Left ventricle myocardium superior (tissue), 1 donor: ENCODE data around the gene BAIAP3. TPM values are rescaled to one million over a fixed set of nuclear protein-coding genes. Genes with fewer than 3 reads are reported as not detected.

Source experiments
- ATAC-seq: fragments of 200-7000 bp; cut with Tn5 transposase; one replicate; pipeline ENCODE4 v1.9.1; 2020; ENCODE audit warnings: mild to moderate bottlenecking, moderate library complexity
- DNase-seq: peaks from one replicate; pipeline ENCODE4 v3.0.0-alpha.2; 2020
- intact Hi-C: fragments of 100-400 bp; cut with micrococcal nuclease; formaldehyde crosslinking; loops from one replicate; pipeline ENCODE4 v1.11.0; 2022
- total RNA-seq: library from RNA; stranded (reverse); fragmentation: NEBNext Ultra II Directional; extraction: Animal tissue kit (Norgen Biotek cat#: 25700); gene quantifications from one replicate; pipeline ENCODE4 v1.2.1, GENCODE V29; 2021
- donor health status: DM: no; HTN: yes; CAD: no; lungs with severe emphysema.

BAIAP3 gene
- total RNA-seq, 1 donor from 2014 or later = 5.2 TPM

- DNase-seq (no peak), ATAC-seq (no peak)
- intact Hi-C loops = no loop called here
Observed at GRCh38 chr16:1375741-1376410, 42.4 kb downstream of the BAIAP3 start.

DNA sequence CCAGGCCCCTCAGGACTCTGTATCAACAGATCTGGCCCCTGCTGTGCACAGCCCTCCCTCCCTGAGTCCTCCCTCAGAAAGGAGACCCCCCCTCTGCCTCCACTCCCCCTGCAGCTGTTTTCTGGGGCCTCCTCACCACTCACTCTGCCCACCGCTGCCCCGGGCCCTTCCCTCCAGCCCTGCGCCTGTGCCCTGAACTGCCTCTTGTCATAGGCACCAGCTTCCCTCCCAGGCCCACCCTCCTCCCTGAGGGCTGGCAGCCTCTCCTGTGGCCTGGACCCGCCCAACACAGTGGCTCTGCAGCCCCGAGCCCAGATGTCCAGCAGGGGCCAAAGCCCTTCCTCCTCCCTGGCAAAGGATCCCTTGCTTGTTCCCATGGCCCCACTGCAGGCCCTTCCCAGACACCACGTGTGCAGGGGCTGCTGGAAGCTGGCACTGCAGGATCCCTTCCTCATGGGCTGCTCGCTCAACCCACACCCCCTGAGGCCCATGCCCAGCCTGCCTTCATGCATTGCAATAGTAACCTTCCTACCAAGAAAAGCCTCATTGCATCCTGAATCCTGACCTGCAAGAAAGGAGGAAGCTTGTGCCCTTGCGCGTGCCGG lies 44.1 kb downstream of the BAIAP3 start:
- intact Hi-C loops = no loop called here
- DNase-seq (no peak), ATAC-seq (no peak)

DNA sequence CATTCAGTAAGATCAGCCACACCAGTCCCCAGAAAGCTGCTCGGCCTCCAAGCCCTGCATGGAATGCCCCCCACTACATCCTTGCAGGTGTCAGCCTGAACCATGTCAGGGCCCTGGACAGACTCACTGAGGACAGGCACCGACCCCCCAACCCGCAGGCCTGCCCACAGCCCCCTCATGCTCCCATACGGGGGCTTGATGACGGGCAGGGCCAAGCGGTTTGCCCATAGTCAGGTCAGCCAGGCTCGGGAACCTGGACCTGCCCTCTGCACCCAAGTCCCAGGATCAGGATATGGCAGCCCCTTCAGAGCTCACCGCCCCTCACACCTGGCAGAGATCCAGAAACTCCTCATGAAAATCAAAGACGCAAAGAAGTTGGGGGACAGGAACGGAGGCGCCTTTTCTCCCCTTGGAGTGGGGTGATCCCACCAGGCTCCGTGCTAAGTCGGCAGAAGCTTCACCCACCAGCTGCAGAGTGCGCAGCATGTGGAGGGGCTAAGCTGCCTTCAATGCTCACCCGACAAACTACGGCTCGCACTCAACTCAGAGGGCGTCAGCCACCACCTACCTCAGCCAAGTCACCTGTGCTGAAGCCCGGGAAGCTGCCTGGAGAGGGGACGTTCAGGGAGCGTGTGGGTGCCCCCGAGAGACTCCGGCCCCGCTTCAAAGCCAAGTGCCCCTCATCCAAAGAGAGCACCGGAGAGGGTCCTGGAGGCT lies 44.8 kb downstream of the BAIAP3 start:
- DNase-seq (no peak), ATAC-seq (no peak)
- intact Hi-C loops = no loop called here

GRCh38 chr16:1378804-1379303 lies 45.4 kb downstream of the BAIAP3 start:
- intact Hi-C loops = no loop called here
- ATAC-seq (peak; percentile 89), DNase-seq (peak; percentile 91)

DNA sequence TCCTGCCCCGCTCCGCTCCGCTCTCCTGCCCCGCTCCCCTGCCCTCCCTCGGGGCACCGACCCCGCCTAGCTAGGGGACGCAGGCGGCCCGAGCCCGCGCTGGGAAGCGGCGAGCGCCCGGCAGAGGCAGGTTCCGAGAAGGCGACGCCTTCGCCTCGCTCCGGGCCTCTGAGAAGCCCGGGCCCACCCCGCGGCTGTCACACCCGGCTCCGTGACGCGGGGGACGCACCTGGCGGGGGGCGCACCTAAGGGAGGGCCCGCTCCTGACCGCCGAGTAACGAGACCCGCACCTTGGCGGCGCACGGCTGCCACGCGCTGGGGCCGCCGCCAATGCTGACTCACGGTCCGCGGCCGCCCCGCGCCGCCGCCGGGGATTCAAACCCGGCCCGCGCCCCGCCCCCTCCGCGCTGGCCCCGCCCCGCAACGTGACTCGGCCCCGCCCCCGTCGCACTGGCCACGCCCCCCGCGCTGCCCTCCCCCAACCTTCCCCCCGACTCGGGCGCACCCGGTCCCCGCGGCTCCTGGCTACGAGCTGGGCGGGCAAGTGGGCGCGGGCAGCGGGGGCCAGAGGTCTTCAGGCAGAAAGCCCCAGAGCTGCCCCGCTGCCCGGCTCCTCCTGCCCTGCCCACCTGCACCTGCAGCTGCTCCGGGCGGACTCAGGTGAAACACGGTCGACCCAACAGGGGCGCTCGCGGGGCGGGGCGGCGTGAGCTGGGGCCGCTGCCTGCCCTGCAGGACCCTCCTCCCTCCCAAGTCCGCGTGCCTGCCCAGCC lies 46.0 kb downstream of the BAIAP3 start:
- intact Hi-C loops = no loop called here
- ATAC-seq (peak; percentile 81), DNase-seq (peak; percentile 76)

GRCh38 chr16:1380195-1380594 lies 46.8 kb downstream of the BAIAP3 start:
- intact Hi-C loops = no loop called here
- DNase-seq (no peak), ATAC-seq (no peak)

GRCh38 chr16:1381612-1382406 lies 48.4 kb downstream of the BAIAP3 start:
- DNase-seq (no peak), ATAC-seq (no peak)
- intact Hi-C loops = no loop called here

GRCh38 chr16:1383556-1383955 lies 50.1 kb downstream of the BAIAP3 start:
- DNase-seq (no peak), ATAC-seq (no peak)
- intact Hi-C loops = no loop called here

- ATAC-seq (no peak), DNase-seq (no peak)
- intact Hi-C loops = no loop called here
Observed at GRCh38 chr16:1385232-1385631, 51.8 kb downstream of the BAIAP3 start.

DNA sequence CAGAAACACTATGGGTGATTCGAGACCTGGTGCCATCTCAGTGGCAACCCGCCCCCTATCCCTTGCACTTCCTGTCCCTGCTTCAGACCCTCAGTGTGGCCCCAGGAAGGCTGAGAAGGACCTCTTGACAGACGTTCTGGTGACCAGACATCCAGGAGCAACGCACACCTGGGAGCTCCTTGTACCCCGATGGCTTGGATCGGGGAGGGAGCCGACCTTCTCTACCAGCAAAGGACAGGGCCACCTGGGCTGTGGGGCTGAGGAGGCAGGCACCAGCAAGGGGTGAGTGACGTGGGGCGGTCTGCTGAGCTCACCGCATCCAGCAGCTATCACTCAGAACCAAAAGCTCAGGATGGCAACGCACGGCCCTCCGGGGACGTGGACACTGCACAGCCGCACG lies 53.9 kb downstream of the BAIAP3 start:
- DNase-seq (no peak), ATAC-seq (no peak)
- intact Hi-C loops = no loop called here

DNA sequence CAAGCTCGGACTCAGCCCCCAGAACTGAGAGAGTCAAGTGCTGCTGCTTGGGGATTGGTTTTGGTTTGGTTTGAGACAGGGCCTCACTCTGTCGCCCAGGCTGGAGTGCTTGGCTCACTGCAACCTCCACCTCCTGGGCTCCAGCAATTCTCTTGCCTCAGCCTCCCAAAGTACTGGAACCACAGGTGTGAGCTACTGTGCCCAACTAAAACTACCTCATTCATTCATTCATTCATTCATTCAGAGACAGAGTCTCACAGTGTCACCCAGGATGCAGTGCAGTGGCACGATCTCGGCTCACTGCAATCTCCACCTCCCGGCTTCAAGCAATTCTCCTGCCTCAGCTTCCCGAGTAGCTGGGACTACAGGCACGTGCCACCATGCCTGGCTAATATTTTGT lies 56.3 kb downstream of the BAIAP3 start:
- intact Hi-C loops = no loop called here
- DNase-seq (no peak), ATAC-seq (no peak)

GRCh38 chr16:1390239-1390779 lies 56.9 kb downstream of the BAIAP3 start:
- ATAC-seq (no peak), DNase-seq (no peak)
- intact Hi-C loops = no loop called here

GRCh38 chr16:1392826-1393225 lies 59.4 kb downstream of the BAIAP3 start:
- intact Hi-C loops = no loop called here
- no peak for ATAC-seq
- DNase-seq = no peak

DNA sequence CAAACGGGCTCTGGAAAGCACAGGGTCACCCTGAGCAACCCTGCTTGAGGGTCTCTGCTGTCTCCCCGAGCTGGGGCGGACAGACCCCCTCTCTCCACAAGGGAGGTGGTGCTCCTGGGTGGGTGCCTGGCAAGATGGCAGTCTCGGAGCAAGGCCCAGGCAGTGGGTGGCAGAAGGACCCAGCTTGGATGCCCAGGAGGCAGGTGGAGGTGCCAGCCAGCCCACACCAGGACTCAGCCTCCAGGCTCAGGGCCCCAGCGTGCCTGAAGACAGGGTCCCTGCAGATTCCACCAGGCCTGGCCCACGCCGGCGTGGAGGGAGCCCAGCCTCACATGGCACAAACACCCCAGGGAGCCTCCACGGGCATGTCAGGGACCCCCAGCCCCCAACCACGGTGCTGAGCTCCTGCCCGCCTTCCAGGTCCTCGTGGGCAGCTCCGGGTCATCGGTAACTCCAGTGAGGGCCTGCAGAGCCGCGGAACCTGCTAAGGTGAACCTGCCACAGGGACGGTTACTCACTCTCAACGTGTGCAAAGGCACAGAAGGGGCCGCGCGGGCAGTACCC lies 60.2 kb downstream of the BAIAP3 start:
- DNase-seq = no peak
- ATAC-seq = no peak

GRCh38 chr16:1394367-1394951 lies 61.0 kb downstream of the BAIAP3 start:
- ATAC-seq (no peak), DNase-seq (no peak)
- intact Hi-C loops = no loop called here

More for the DNA sequence above, 60.2 kb downstream of the BAIAP3 start:
- intact Hi-C loops = no loop called here

GRCh38 chr16:1395444-1396031 lies 62.1 kb downstream of the BAIAP3 start:
- ATAC-seq = no peak
- DNase-seq = no peak

DNA sequence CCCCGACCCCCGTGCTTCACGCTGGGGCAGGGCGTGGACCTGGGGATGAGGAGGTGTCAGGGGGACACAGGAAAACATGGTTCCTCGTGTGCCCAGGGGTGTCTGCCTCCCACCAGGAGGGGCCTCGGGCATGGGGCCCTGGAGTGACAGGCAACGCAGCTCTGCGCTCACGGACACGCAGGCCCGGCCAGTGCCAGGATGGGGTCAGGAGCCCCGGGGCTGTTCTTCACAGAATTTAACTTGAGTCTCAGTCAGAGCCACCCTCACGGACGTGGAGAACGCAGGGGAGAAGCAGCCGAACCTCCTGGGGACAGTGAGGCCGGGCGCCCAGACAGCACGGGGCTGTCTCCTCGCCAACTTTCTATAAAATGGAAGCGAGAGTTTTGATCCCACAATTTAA lies 64.3 kb downstream of the BAIAP3 start:
- intact Hi-C loops = no loop called here
- DNase-seq (no peak), ATAC-seq (no peak)

More at GRCh38 chr16:1395444-1396031, 62.1 kb downstream of the BAIAP3 start:
- intact Hi-C loops = no loop called here

GRCh38 chr16:1398351-1398750 lies 64.9 kb downstream of the BAIAP3 start:
- DNase-seq = no peak
- intact Hi-C loops = no loop called here

More at GRCh38 chr16:1398351-1398750, 64.9 kb downstream of the BAIAP3 start:
- no peak for ATAC-seq
